HG03354 (cell line): ENCODE measurements around the gene GHRH.

Experiments
- ATAC-seq: cut with Tn5 transposase; IDR thresholded peaks from one replicate; pipeline ENCODE4 v1.9.1; 2021; ENCODE audit warnings: mild to moderate bottlenecking; ENCODE audit not compliant: unreplicated experiment, poor library complexity, severe bottlenecking

The GHRH gene

DNA sequence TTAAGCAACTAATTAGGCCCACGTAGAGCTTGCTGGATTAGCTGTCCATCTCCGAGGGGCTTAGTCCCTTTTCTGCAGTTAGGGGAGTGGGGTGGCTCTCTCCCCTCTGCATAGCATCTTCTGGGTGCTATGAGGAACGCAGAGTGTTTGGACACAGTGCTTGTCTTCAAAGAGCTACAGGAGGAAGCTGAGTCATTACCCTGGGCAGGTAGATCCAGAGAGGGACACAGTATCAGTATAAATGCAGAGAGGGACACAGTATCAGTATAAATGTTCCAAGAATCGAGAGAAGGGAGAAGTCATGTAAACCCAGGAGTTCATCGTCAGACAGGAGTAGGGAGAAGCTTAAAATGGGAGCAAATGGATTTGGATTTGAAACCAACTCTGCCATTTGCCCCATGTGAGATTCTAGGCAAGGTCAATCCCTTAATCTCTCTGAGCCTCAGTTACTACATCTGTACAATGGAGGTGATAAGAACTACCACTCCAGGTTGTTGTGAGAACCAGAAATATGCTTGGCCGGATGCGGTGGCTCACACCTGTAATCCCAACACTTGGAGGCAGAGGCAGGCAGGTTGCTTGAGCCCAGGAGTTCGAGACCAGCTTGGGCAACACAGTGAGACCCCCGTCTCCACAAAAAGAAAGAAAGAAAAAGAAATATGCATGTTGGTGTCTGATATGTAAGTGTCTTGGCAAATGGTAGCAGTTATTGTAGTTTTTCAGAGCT, 5.5 kb upstream of the GHRH start:
- no peak for ATAC-seq

DNA sequence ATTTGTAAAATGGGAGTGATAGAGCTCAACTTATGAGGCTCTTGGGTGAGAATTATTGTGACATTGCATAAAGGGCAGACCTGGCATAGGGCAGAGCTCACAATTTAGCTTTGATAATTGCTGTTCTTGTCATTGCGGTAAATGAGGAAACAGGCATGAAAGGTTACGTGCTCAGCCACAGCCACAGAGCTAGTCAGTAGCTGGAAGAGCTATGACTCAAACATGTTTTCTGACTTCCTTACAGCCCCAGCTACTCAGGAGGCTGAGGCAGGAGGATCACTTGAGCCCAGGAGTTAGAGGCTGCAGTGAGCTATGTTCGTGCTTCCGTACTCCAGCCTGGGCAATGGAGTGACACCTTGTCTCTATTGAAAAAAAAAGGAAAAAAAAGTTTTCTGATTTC, 3.5 kb upstream of the GHRH start:
- ATAC-seq = no peak

DNA sequence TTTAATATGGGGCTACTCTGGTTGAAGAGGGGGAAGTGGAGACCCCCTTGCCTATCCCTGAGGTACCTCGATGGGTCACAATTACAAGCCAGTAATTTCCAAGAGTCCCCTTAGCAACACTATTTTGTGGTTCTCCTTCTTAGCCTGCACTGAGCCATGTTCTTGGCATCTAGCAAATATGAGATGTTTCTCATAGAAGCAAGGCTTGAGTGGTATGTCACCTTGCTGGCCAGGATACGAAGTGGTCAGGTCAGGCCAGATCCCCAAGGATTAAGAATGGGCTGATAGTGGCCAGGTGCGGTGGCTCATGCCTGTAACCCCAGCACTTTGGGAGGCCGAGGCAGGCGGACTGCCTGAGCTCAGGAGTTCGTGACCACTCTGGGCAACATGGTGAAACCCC, 2.1 kb upstream of the GHRH start:
- no peak for ATAC-seq

DNA sequence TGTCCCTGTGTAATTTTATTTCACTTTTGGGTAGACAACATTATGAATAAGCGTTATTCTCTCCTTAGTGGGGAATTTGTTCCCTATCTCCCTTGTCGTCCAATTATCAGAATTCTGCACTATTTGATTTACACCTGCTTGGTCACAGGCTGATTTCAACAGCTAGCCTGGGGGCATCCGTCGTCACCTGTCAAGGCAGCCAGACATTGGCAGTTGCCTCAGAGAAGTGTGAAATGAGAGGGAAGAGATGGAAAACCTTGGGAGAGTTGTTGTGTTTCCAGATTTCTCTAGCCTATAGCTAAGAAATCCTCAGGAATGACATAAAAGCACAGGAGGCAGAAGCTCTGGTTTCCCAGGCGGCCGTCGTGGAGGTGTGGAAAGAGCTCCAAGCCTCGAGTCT, 891 bp upstream of the GHRH start:
- no peak for ATAC-seq

DNA sequence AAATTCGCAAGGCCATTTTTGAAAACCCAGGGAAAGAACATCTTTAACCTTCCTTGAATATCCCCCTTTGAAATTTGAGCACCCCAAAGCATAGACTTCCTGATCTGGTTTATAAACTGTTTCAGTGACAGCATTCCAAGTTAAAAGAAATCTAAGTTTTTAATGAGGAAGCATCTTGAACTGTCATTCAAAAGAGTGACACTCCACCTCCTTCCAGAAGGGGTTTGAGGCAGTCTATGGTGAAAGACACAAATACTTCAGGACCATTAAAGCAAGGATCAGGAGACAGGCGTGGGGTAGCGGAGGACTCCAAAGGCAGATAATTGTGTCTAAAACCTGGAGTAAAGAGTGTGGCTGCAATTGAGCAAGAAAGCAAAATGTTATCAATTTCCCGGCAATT, 691 bp downstream of the GHRH start:
- ATAC-seq = no peak

DNA sequence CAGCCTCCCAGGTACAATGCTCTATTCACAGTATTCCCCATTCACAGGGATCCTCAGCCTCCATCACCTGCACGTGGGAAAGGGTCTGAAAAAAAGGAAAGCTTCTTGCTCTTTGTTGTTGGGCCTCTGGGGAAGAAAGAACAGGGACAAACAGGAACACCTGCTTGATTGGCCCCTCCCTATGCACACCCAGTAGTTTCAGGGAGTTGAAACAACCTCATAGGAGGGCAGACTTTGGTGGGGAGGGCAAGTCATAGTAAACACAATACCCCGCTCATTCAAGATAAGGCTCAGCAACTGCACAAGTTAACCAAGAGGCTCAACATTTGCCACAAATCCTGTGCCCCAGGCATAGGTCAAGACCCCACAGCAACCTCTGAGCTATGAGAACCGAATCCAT, 1.7 kb downstream of the GHRH start:
- no peak for ATAC-seq

DNA sequence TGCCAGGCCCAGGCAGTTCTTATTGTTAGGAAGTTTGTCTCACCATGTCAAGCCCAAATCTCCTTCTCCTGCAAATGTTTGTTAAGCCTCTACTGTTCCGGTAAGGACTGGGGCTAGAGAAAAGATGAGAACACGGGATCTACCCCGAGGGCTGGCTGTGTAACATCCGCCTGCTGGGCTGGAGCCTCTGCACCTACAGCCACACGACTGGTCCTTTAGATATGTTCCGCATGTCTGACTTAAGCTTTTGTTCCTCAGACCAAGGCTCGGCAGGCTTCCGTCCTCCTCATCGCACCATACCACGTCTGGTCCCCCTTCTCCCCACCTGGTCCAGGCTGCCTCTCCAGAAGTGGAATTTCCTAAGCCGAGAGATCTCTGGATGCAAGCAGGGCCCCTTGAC, 2.6 kb downstream of the GHRH start:
- ATAC-seq = no peak

DNA sequence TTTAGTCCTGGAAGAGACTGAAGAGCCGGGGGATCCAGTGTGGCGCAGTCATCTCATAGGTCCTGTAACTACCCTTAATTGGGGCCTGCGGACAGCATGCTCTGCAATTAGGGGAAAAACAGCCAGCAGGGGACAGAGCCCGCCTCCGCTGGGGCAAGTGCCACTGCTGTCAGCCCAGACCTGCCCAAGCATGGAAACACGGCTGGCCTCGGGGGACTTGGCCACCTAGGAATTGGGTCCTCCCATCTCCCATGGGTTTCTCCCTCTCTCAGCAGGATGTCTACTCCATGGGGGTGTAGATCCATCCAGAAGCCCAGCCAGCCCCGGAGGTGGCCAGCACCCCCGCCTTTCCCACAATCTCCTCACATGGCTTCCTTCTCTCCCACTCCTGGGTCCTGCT, 3.6 kb downstream of the GHRH start:
- ATAC-seq = no peak

DNA sequence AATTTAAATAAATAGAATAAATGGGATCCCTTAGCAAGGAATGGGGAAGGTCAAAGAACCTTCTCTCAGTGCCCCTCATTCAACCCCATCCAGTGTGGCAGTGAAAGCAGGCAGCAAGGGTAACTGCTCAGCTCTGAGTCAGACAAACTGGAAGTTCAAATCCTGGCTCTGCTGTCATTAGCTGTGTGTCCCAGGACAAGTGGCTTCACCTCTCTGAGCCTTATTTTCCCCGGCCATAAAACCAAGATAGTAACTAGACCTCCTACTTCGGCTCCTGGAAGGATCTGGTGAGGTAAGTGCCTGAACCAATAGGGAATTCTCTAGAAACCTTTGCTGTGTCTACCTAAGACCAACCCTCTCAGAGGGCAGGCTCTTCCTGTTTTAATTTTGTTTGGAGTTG, 4.1 kb downstream of the GHRH start:
- ATAC-seq = no peak

DNA sequence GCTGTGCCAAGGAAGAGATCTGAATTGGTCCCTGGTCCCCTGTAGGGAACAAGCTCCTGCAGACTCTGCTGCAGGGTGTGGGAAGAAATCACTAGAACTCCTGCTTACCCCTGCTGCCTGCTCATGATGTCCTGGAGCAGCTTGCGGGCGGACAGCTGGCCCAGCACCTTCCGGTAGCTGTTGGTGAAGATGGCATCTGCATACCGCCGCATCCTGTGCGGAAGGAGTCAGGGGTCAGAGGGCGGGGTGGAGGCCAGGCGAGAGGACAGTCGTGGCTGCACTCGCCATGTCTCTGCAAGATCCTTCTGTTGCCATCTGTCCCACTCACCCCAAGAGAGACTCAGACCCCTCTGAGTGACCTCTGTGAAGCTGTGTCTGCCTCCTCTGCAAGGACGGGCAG, 5.3 kb downstream of the GHRH start:
- no peak for ATAC-seq

DNA sequence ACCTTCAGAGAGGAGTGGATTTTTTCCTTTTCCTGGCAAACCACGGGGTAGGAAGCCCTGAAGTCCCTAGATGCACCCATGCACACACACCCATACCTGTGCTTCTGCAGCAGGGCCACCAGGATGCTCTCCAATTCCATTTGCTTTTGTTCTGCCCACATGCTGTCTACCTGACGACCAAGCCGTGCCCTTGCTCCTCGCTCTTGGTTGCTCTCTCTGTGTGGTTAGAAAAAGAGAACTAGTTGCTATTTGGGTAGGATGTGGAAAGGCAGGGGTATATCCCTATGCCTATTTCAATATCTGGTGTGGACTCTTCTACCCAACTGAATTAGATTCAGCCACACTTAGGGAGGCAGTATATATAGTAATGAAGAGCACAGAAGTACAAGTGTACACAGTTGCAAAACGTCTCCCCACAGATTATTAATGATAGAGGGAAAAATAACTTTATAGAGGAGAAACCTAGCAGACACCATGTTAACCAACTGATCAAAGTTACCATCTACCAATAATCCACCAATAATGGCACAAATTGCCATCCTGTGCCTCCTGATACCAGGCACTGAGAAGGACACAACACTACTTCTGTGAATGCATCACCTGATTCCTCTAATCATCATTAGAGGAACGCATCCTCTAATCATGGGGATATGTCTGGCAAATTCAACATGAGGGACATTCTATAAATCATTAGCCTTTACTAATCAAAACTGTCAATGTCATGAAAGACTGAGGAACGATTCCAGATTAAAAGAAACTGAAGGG, 7.3 kb downstream of the GHRH start:
- no peak for ATAC-seq

DNA sequence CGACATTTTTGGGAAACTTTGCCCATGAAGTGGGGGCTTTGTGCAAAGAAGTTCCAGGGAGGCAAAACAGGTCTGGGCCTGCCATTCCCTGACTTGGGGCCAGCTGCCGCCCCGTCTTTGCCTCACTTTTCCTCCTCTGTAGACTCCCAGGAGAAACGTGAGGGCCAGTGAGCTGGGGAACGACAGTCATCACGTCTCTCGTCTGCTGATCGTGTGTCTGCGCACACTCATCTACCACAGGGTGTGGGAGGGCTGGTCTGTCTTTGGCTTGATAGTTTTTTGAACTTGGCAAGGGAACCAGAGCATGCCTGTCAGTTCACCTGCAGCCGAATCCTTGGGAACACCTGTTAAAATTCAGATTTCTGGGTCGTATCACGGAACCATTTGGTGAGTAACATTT, 8.5 kb downstream of the GHRH start:
- ATAC-seq = no peak

DNA sequence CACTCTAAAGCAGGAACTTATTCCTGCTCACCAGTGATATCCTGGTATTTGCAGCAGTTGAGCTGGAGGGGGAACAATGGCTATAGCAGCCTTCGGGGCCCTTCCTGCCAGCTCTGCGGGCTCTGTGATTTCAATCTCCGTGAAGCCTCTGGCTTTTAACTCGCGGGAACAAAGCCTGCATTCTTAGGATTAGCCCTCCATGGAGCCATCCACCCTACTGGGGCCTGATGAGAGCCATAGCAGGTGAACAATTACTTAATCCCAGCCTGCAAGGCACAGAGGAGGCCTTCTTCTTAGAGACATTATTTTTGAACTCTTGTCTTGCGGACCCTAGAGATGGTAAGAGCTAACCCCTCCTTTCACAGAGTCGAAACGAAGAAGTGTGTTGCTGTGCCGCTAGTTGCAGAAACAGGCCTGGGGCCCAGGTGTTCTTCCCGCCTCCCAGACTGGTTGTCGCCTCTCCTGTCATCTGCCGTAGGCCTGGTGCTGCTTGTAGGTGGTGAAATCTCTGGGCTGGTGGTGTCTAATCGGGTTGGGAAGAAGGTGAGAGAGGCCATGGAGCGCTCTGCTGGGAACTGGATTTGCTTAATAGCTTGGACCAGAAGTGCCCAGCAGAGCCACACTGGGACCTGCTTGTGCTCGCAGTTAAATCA, 9.7 kb downstream of the GHRH start:
- no peak for ATAC-seq

DNA sequence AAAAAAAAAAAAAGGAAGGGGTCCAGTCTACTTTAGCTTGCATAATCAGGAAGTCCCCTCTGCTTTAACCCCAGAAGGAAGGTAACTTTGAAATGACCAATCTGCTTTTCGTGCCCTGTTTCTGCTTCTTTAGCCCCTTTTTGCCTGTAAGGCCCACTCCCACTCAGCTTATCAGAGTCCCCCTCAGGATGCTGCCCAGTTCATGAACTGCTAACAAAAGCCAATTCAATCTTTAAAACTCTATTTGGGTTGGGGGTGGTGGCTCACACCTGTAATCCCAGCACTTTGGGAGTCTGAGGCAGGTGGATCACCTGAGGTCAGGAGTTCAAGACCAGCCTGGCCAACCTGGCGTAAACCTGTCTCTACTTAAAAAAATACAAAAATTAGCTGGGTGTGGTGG, 12.3 kb downstream of the GHRH start:
- no peak for ATAC-seq

DNA sequence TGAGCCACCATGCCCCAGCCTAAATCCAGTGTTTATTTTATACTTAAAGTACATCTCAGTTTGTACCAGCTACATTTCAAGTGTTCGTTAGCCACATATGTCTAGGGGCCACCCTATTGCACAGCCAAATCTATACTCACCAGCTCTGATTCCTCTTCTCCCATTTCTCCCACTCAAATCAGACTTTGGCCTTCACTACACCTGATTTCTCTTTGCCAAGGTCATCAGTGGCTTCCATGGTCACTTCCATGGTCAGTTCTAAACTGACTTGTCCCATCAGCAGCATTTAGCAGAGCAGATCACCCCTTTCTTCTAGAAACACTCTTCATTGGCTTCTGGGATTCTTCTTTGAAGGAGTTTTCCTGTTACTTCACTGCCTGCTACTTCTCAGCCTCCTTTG, 14.1 kb downstream of the GHRH start:
- ATAC-seq = no peak

DNA sequence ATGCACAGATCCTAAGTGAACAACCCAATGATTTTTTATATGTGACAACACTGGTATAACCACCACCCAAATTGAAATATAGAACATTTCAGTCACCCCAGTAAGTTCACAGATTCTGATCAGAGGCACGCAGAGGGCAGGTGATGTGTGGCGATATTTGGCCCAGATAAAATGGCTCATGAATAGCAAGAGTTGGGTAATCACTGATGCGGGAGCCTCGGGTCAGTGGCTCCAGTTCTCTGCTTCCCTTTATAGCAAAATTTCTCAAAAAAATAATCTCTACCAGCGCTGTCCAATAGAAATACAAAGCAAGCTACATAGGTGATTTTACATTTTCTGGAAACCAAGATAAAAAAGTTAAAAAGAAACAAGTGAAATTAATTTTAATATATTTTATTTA, 14.9 kb downstream of the GHRH start:
- ATAC-seq = no peak

DNA sequence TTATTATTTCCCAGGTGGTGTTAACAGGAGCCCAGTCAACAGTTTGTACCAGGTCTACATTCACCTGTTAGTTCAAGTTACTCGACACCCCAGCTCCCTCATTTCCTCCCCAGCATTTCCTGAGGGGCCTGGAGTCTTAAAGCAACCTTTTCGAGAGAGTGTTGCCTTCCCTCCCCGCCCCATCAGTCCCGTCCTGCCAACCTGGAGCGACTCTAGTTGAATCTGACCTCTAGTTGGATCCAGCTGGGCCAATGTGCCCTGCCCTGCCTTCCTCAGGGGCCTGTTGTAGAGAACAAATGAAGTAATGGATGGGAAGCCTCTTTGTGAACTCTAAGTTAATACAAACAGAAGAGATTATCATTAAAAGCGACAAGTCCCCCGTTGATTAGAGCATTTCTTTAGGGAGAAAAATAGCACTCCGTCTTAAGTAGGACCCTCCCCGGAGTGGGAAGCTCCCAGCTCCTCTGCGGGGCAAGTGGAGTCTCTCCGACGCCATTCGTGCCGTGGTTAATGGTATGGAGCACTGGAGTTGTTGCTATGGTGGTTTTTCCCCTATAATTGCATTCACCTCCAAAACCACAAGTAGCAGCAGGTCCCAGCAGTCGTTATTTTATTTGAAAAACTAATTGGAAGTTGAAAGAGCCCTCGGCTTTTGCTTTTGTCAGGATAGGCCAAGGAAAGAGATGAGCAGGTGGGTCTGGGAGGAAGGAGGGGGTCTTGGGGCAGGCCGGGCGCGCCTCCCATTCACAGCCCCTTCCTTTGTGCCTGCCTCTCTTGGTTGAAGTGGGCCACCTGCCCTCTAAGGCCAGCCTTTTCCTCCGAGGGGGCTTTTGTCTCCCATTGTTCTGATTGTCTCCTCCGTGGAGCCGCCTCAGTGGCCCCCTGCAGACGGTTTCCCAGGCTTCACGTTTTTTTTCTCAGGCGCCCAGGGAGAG, 16.1 kb downstream of the GHRH start:
- no peak for ATAC-seq

DNA sequence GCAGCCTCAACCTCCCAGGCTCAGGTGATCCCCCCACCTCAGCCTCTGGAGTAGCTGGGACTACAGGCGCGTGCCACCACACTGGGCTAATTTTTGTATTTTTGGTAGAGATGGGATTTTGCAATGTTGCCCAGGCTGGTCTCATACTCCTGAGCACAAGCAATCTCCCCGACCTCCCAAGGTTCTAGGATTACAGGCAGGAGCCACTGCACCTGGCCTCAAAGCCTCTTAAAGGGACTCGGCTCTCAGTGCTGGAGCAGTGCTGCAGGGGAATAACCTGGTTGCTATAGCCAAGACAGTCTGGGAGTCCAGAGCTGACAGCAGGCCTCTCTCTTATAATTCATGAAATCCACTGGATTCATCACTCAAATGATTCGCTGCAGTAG, 17.0 kb downstream of the GHRH start:
- ATAC-seq = no peak

DNA sequence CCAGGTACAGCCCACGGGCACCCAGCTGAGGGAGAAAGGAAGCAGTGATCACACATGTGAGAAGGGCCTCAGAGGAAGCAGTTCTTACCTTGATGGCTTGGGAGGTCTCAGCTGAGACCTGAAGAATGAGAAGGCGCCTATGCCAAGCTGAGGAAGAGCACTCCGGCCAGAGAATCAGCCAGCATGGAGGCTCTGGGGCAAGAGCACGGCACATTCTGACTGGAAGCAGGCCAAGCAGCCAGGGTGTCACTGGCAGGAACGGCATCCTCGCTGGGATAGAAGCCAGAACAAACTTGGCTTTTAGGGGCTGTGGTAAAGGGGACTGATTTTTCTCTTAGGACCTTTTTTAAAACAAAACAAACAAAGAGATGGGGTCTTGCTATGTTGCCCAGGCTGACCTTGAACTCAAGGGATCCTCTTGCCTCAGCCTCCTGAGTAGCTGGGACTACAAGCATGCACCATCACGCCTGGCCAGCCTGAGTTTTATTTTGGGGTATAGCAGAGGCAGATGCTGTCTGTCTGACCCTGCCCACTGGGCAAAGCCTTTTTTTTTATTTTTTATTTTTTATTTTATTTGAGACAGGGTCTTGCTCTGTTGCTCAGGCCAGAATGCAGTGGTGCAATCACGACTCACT, 17.6 kb downstream of the GHRH start:
- ATAC-seq = no peak
